Coronary artery (tissue), 2 donors: ENCODE data around the gene VPS35L.
"Not testable (repeated sequence)": the region's sequence is repeated elsewhere in the genome, so short reads cannot be mapped to it uniquely, and the experiment has no call there.

ENCODE experiments used
- DNase-seq: peaks from one replicate; pipeline ENCODE4 v3.0.0-alpha.2; 2017; ENCODE audit warnings: low spot score
- H3K27ac ChIP-seq, 2 donors: fragments of 200-600 bp; sonication (generic); one replicate each; pipeline ENCODE4 v1.5.1; 2016 to 2019
- H3K4me3 ChIP-seq: fragments of 200-600 bp; sonication (generic); 2 replicates; pipeline ENCODE4 v1.5.1; 2016; ENCODE audit warnings: mild to moderate bottlenecking, moderate library complexity
- TF ChIP-seq, protein P1 (sequence below): fragments of 200-600 bp; sonication (generic); IDR thresholded peaks from one replicate; pipeline ENCODE4 v1.5.1; 2019; ENCODE audit warnings: antibody characterized with exemption

The VPS35L gene

GRCh38 chr16:19710991-19711545 is 155.6 kb downstream of the VPS35L start:
- Histone ChIP-seq H3K4me3 (no peak overlapping the region), H3K27ac (no peak overlapping the region)
- DNase-seq = no peak
- TF ChIP-seq, protein P1, sequence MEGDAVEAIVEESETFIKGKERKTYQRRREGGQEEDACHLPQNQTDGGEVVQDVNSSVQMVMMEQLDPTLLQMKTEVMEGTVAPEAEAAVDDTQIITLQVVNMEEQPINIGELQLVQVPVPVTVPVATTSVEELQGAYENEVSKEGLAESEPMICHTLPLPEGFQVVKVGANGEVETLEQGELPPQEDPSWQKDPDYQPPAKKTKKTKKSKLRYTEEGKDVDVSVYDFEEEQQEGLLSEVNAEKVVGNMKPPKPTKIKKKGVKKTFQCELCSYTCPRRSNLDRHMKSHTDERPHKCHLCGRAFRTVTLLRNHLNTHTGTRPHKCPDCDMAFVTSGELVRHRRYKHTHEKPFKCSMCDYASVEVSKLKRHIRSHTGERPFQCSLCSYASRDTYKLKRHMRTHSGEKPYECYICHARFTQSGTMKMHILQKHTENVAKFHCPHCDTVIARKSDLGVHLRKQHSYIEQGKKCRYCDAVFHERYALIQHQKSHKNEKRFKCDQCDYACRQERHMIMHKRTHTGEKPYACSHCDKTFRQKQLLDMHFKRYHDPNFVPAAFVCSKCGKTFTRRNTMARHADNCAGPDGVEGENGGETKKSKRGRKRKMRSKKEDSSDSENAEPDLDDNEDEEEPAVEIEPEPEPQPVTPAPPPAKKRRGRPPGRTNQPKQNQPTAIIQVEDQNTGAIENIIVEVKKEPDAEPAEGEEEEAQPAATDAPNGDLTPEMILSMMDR = no peak

DNA sequence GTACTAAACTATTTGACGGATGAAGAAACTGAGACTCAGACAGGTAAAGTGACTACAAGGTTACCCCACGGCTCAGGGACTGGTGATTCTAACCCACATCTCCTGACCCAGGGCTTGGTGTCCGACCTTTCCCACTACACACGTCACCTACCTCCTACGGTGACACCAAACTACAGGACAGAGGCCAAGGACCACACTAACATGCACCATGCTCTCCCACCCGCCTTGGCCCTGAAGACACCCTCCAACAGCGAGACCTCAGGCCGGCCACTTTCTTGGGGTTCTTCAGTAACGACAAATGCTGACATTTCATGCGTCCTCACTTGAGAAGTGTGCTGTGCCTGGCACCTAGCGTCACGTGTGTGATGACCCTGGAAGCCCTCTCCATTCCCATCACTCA is 156.1 kb downstream of the VPS35L start:
- Histone ChIP-seq H3K27ac (no peak overlapping the region), H3K4me3 (no peak overlapping the region)
- no peak for DNase-seq
- TF ChIP-seq, protein P1 = no peak

DNA sequence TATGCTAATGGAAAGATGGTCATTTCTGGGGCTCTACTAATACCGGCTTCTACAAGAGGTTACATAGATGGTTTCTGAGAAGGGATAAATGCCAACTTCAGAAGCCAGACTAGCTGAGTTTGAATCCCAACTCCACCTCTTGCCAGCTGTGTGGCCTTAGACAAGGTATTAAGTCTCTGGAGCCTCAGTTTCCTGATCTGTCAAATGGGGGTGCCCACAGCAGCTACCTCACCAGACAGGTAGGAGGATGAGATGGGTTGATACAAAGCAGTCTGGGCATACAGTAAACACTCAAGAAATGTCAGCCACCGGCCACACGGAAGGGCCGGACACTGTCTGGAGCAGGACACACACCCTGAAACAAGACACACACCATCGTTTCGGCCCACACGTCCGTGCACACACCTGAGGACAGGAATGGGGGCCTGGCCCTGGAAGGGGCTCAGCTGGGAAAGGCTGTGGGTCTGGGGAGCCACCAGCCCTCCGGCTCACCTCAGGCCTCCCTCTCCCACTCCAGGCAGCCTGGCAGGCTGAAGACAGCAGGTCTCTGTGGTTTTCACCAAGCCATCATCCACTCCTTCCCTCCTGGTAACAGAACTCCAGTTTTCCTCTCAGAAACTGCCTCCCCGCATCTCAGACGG is 157.0 kb downstream of the VPS35L start:
- no peak overlapping the region for H3K4me3 ChIP-seq
- no peak for DNase-seq
- no peak overlapping the region for H3K27ac ChIP-seq

DNA sequence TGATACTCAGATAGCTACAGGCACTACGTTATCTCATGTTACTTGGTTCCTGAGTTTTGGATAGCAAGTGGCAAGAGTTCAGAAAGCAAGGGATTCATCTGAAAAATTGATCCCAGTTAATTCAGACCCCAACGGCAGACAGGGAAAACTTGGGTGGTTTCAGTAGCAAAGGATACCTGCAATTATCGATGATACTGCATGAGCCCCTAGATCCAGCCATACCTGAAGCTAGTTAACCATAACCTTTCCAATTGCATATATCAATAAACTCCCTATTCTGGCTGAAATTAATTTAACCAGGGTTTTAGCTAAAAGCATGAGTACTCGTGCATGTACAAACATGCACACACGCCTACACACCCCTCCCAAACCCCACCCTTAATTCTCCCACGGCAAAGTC is 158.2 kb downstream of the VPS35L start:
- TF ChIP-seq, protein P1 = no peak
- Histone ChIP-seq H3K27ac (no peak overlapping the region), H3K4me3 (no peak overlapping the region)
- DNase-seq = no peak

More for the DNA sequence above, 157.0 kb downstream of the VPS35L start:
- TF ChIP-seq, protein P1 = no peak

- Histone ChIP-seq H3K4me3 (no peak overlapping the region), H3K27ac (no peak overlapping the region)
- no peak for DNase-seq
- TF ChIP-seq, protein P1 = no peak
Observed at GRCh38 chr16:19715566-19715965, 160.1 kb downstream of the VPS35L start.

DNA sequence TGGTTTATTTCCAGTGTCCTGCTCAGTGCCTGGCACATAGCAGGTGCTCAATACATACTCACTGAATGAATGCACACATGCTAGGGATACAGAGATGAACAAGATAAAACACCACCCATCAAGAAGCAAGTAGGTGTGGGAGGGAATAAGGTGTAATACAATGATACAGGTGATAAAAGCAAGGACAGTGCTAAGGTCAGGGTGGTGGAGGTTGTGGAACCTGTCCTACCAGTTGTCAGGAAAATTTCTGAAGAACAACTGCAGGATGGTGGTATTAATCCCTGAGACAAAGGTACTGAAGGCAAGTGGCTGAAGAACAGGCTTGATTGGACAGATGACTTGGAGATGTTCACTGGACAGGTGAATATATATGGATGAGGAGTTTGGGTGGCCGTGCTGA is 160.7 kb downstream of the VPS35L start:
- H3K27ac ChIP-seq = no peak overlapping the region
- no peak overlapping the region for H3K4me3 ChIP-seq
- TF ChIP-seq, protein P1 = no peak
- DNase-seq = no peak

DNA sequence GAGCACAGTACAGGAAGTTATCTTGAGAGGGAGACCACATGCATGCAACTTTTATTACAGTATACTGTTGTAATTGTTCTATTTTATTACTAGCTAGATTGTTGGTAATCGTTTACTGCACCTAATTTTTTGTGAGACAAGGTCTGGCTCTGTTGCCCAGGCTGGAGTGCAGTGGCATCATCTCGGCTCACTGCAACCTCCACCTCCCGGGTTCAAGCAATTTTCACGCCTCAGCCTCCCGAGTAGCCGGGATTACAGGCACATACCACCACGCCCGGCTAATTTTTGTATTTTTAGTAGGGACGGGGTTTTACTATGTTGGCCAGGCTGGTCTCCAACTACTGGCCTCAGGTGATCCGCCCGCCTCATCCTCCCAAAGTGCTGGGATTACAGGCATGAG is 161.2 kb downstream of the VPS35L start:
- H3K4me3 ChIP-seq = peak overlapping the region; percentile 91
- H3K27ac ChIP-seq, DNase-seq: not testable (repeated sequence)
